Embryonic facial prominence (tissue), 1 donor: ENCODE data around the gene CTRL.

Source experiments
- DNase-seq: peaks from one replicate; pipeline ENCODE4 v3.0.0-alpha.2; 2016; ENCODE audit errors: extremely low spot score

The CTRL gene

GRCh38 chr16:67892375-67892774, 39.3 kb downstream of the CTRL start:
- DNase-seq = no peak

GRCh38 chr16:67888331-67888730, 43.3 kb downstream of the CTRL start:
- DNase-seq = no peak

GRCh38 chr16:67886387-67886786, 45.3 kb downstream of the CTRL start:
- DNase-seq = no peak

- no peak for DNase-seq
Observed at GRCh38 chr16:67885976-67886375, 45.7 kb downstream of the CTRL start.

GRCh38 chr16:67885545-67885944, 46.1 kb downstream of the CTRL start:
- no peak for DNase-seq

GRCh38 chr16:67884684-67885083, 47.0 kb downstream of the CTRL start, which contains the start of gene NRN1L:
NRN1L (plus strand) TSS chr16:67884885; CDS start chr16:67884904, 19 bp downstream.
- peak; percentile 46 for DNase-seq

GRCh38 chr16:67883872-67884261, 47.8 kb downstream of the CTRL start:
- no peak for DNase-seq

GRCh38 chr16:67883146-67883871, 48.4 kb downstream of the CTRL start:
- DNase-seq = no peak

GRCh38 chr16:67882374-67883145, 49.1 kb downstream of the CTRL start:
- no peak for DNase-seq

- no peak for DNase-seq
Observed at GRCh38 chr16:67881621-67882161, 50.0 kb downstream of the CTRL start.

GRCh38 chr16:67880584-67880983, 51.1 kb downstream of the CTRL start:
- no peak for DNase-seq

- no peak for DNase-seq
Observed at GRCh38 chr16:67879936-67880335, 51.7 kb downstream of the CTRL start.
